PC-3 (cell line): ENCODE data around the gene C6orf89. TPM values are rescaled to one million over a fixed set of nuclear protein-coding genes. Genes with fewer than 3 reads are reported as not detected.

Source experiments
- ATAC-seq: fragments of 200-7000 bp; cut with Tn5 transposase; 2 replicates; pipeline ENCODE4 v1.9.1; 2020; ENCODE audit warnings: mild to moderate bottlenecking, moderate library complexity
- Bru-seq: library from RNA; stranded (reverse); fragments of 400-500 nt; gene quantifications from one replicate; lab custom pipeline; 2021; lab: Mats Ljungman, UMichigan
- BruChase-seq, 2 experiments: library from RNA; stranded (reverse); fragments of 400-500 nt; gene quantifications; one replicate each; lab custom pipeline; 2021; lab: Mats Ljungman, UMichigan
- BruUV-seq: library from RNA; stranded (reverse); fragments of 400-500 nt; replicated peaks from 2 replicates; lab custom pipeline; 2021; lab: Mats Ljungman, UMichigan
- CTCF ChIA-PET: fragments of 300-600 bp; sonication (Branson Sonifier 250); formaldehyde crosslinking; loops from one replicate; lab custom pipeline; 2022; ENCODE audit warnings: antibody characterized with exemption; lab: Charles Lee
- POLR2A ChIA-PET: fragments of 300-600 bp; sonication (Branson Sonifier 250); formaldehyde crosslinking; loops from one replicate; lab custom pipeline; 2022; ENCODE audit warnings: antibody characterized with exemption; ENCODE audit not compliant: unreplicated experiment; lab: Charles Lee
- DNase-seq: peaks from one replicate; pipeline ENCODE4 v3.0.0-alpha.2; 2015
- H2AFZ ChIP-seq: fragments of 300-600 bp; sonication (generic); 2 replicates; pipeline ENCODE4 v1.6.0; 2016; ENCODE audit warnings: antibody characterized with exemption, low read length
- H3F3A ChIP-seq: fragments of 300-600 bp; sonication (generic); one replicate; pipeline ENCODE4 v1.6.0; 2017; ENCODE audit warnings: antibody characterized with exemption, low read length, control low read depth, mild to moderate bottlenecking; ENCODE audit not compliant: unreplicated experiment
- H3K27ac ChIP-seq: fragments of 300-600 bp; sonication (generic); 2 replicates; pipeline ENCODE4 v1.5.1; 2016; ENCODE audit warnings: mild to moderate bottlenecking, low read length
- H3K27me3 ChIP-seq: fragments of 300-600 bp; sonication (generic); 2 replicates; pipeline ENCODE4 v1.6.1; 2016; ENCODE audit warnings: low read length, mixed read lengths
- H3K36me3 ChIP-seq: fragments of 300-600 bp; sonication (generic); 2 replicates; pipeline ENCODE4 v1.6.1; 2016; ENCODE audit warnings: low read depth, mixed run types, low read length, mixed read lengths
- H3K4me1 ChIP-seq: fragments of 300-600 bp; sonication (generic); 2 replicates; pipeline ENCODE4 v1.5.1; 2016; ENCODE audit warnings: low read length; ENCODE audit not compliant: insufficient read depth
- H3K4me2 ChIP-seq: fragments of 300-600 bp; sonication (generic); 2 replicates; pipeline ENCODE4 v1.6.0; 2016; ENCODE audit warnings: low read length
- H3K4me3 ChIP-seq: fragments of 300-600 bp; sonication (generic); 2 replicates; pipeline ENCODE4 v1.5.1; 2016; ENCODE audit warnings: mild to moderate bottlenecking, low read length, mixed read lengths
- H3K79me2 ChIP-seq: fragments of 300-600 bp; sonication (generic); 2 replicates; pipeline ENCODE4 v1.6.1; 2017; ENCODE audit warnings: low read length, mixed read lengths
- H3K9ac ChIP-seq: fragments of 300-600 bp; sonication (generic); 2 replicates; pipeline ENCODE4 v1.6.0; 2016; ENCODE audit warnings: mild to moderate bottlenecking, low read length
- H3K9me2 ChIP-seq: fragments of 300-600 bp; sonication (generic); replicated peaks from 2 replicates; pipeline ENCODE4 v1.6.1; 2016; ENCODE audit warnings: mixed run types, low read length, mixed read lengths
- H3K9me3 ChIP-seq: fragments of 300-600 bp; sonication (generic); 2 replicates; pipeline ENCODE4 v1.6.1; 2016; ENCODE audit warnings: low read length, mixed read lengths
- H4K20me1 ChIP-seq: fragments of 300-600 bp; sonication (generic); 2 replicates; pipeline ENCODE4 v1.6.1; 2016; ENCODE audit warnings: low read length, mixed read lengths
- CTCF ChIP-seq: fragments of 300-600 bp; sonication (generic); conservative IDR thresholded peaks from 2 replicates; pipeline ENCODE4 v1.5.1; 2017; ENCODE audit warnings: antibody characterized with exemption, low read depth, mild to moderate bottlenecking, low read length
- EZH2 ChIP-seq: fragments of 300-600 bp; sonication (generic); IDR thresholded peaks from one replicate; pipeline ENCODE4 v1.6.1; 2017; ENCODE audit warnings: antibody characterized with exemption, mild to moderate bottlenecking, low read length; ENCODE audit not compliant: unreplicated experiment
- EZH2phosphoT487 ChIP-seq: fragments of 300-600 bp; sonication (generic); IDR thresholded peaks from 2 replicates; pipeline ENCODE4 v1.6.1; 2018; ENCODE audit warnings: mild to moderate bottlenecking, antibody characterized with exemption, low read length, borderline replicate concordance
- intact Hi-C: fragments of 100-400 bp; cut with micrococcal nuclease; formaldehyde crosslinking; loops from 2 replicates; pipeline ENCODE4 v1.9.0; 2023
- long read RNA-seq: library from polyadenylated mRNA; unstranded; transcript quantifications from one replicate; pipeline ENCODE4 v2.0.0, GENCODE V29; 2021; ENCODE audit not compliant: unreplicated experiment
- total RNA-seq: library from RNA; depleted of rRNA; stranded (reverse); fragments of >200 nt; gene quantifications from 2 replicates; pipeline ENCODE4 v1.2.3, GENCODE V29; 2014; rRNA removed

Gene C6orf89
- 23.2 and 27.8 TPM in 2 replicates for total RNA-seq
- percentile 73 among the genes with signal in this experiment for Bru-seq, nascent RNA
- percentile 79 among the genes with signal in this experiment for BruChase-seq, experiment 1, labeled RNA remaining after a 6-hour chase
- percentile 77 among the genes with signal in this experiment for BruChase-seq, experiment 2, labeled RNA remaining after a 2-hour chase
- long read RNA-seq, full-length matches to known transcripts, result 57 of 157 reads
- long read RNA-seq, partial matches to known transcripts, result 11 of 157 reads
- long read RNA-seq, other reads (novel, unspliced or antisense), result 89 of 157 reads

- H2AFZ ChIP-seq, result peak within 1 kb of the TSS; percentile 86
- peaks cover 27% of the 10 kb centered on the region for H3K79me2 ChIP-seq
- CTCF ChIA-PET, result interaction anchor here (0.6 to 1.7 kb wide), 3 partner anchors 11 to 132 kb away, joined by 3 to 19 read pairs (median 4); partner anchors contain the start of gene PPIL1
- peak within 1 kb of the TSS; percentile 80 for H3K4me3 ChIP-seq
- TSS peak; percentile 55 for BruUV-seq
- peak; percentile 98 for DNase-seq
- H3K4me2 ChIP-seq, result peak within 1 kb of the TSS; percentile 88
- no peaks in the 10 kb centered on the region for H4K20me1 ChIP-seq
- H3K9ac ChIP-seq, result peak within 1 kb of the TSS; percentile 88
- TF ChIP-seq CTCF, result peak; percentile 86
- TF ChIP-seq EZH2phosphoT487, result no peak
- TF ChIP-seq EZH2, result no peak
- no peaks in the 10 kb centered on the region for H3K9me2 ChIP-seq
- ATAC-seq, result peak; percentile 100
- no peaks in the 10 kb centered on the region for H3F3A ChIP-seq
- H3K27ac ChIP-seq, result 0 out of 2 replicates have a peak within 1 kb of the TSS, but pooled peaks have one; percentile 10
- H3K4me1 ChIP-seq, result peaks cover 11% of the 10 kb centered on the region
- no peaks in the 10 kb centered on the region for H3K36me3 ChIP-seq
- no peaks in the 10 kb centered on the region for H3K9me3 ChIP-seq
- intact Hi-C loops, result loop anchor here (1.0 to 10.0 kb wide), 5 partner anchors 11 to 319 kb away; partner anchors contain the start of genes MTCH1 and PPIL1
- POLR2A ChIA-PET, result interaction anchor here (0.6 kb wide), 1 partner anchor 406 kb away, joined by 4 read pairs; no protein-coding TSS in a partner anchor
- H3K27me3 ChIP-seq, result no peaks in the 10 kb centered on the region
Observed at GRCh38 chr6:36885461-36886401, at the start of gene C6orf89. Gene C6orf89 (plus strand): TSS chr6:36885952. CDS start chr6:36899445, 13,493 bp downstream.

- peaks cover 5% of the 10 kb centered on the region; the same call in 1 of the 2 replicates for H3K4me1 ChIP-seq
- ChIA-PET POLR2A (no interaction called here), CTCF (no interaction called here)
- H3K27ac ChIP-seq, result no peak overlapping the region
- no peak overlapping the region for H3K4me3 ChIP-seq
- BruUV-seq, result no TSS peak
- intact Hi-C loops, result no loop called here
- no peaks in the 10 kb centered on the region for H3F3A ChIP-seq
- H3K9me2 ChIP-seq, result no peaks in the 10 kb centered on the region
- no peak for DNase-seq
- ATAC-seq, result no peak
- no peaks in the 10 kb centered on the region for H3K36me3 ChIP-seq
- no peaks in the 10 kb centered on the region for H4K20me1 ChIP-seq
- H3K9ac ChIP-seq, result no peak overlapping the region
- no peaks in the 10 kb centered on the region for H3K9me3 ChIP-seq
- H3K79me2 ChIP-seq, result no peaks in the 10 kb centered on the region
- no peak; the same call in 1 of the 2 replicates for TF ChIP-seq CTCF
- H3K4me2 ChIP-seq, result no peak overlapping the region
- H2AFZ ChIP-seq, result no peak overlapping the region
- H3K27me3 ChIP-seq, result peaks cover 21% of the 10 kb centered on the region
Observed at GRCh38 chr6:36836111-36837021, 49.4 kb upstream of the C6orf89 start.
